ENCODE measurements around the gene ARHGEF16.

Gene ARHGEF16

DNA sequence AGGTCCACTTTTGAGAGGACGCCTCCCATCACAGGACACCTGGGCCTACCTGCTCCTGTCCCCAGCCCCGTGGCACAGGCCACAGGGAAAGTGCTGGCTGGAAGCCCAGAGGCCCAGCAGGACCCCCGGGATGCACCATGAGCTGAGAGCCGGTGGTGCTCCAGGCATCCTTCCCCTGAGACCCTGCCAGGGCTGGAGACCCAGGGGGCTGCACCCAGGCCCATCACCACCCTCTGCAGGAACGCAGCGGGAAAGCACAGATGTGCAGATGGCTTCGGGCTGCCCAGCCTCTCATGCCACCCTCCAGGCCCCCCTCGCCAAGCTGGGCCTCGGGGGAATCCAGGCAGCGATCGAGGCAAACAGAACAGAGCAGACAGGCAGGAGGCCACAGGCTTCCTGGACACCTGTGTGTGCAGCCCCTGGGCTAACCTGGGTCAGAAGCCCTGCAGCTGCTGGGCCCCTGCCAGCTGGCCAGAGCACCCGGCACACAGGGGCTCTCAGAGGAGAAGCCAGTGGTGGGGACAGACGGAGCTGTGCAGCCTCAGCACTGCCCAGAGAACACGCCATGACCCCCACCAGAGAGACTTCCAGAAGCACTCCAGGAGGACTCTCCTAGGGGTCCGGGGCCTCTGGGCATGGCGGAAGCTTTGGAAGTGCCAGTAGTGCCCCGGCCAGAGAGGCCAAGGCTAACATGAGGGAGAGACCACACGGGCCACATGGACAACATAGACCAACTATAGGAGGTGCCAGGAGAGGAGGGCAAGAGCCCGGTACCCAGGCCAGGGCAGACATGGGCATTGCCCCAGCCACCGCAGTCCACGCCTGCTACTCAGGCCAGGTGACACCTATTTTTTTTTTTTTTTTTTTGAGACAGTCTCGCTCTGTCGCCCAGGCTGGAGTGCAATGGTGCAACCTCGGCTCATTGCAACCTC is 71.4 kb downstream of the ARHGEF16 start:
- ATAC-seq (replicated peaks) (no peak), DNase-seq (no peak)
- Mint-ChIP-seq H3K27ac (no peak overlapping the region), H3K36me3 (peaks cover 0 to 2% of the 10 kb centered on the region in 2 donors), H3K27me3 (no peaks in the 10 kb centered on the region), H3K4me1 (peaks cover 16 to 23% of the 10 kb centered on the region in 2 donors), H3K4me3 (no peak overlapping the region), H3K9me3 (no peaks in the 10 kb centered on the region)

DNA sequence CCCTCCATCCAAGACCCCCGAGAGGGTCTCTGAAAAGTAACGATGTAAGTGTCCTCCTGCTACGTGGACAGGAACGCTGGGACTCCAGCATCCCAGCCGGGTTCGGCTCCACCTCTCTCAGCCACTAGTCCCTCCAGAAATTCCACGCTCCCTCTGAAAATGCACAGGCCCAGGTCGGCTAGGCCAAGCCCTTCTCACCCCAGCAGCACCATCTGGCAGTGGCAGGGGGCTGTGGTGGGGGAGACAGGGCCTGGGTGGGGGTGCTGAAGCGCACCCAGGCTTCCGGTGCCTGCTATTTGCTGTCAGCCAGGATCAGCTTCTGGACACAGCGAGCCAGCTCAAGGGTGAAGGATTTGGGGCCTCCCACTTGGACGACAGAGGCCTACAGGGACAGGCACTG is 73.3 kb downstream of the ARHGEF16 start:
- Mint-ChIP-seq H3K27me3 (no peaks in the 10 kb centered on the region), H3K27ac (no peak overlapping the region), H3K9me3 (no peaks in the 10 kb centered on the region), H3K4me3 (no peak overlapping the region), H3K36me3 (peaks cover 0 to 2% of the 10 kb centered on the region in 2 donors), H3K4me1 (peaks cover 19 to 36% of the 10 kb centered on the region in 2 donors)
- DNase-seq (no peak), ATAC-seq (replicated peaks) (no peak)

DNA sequence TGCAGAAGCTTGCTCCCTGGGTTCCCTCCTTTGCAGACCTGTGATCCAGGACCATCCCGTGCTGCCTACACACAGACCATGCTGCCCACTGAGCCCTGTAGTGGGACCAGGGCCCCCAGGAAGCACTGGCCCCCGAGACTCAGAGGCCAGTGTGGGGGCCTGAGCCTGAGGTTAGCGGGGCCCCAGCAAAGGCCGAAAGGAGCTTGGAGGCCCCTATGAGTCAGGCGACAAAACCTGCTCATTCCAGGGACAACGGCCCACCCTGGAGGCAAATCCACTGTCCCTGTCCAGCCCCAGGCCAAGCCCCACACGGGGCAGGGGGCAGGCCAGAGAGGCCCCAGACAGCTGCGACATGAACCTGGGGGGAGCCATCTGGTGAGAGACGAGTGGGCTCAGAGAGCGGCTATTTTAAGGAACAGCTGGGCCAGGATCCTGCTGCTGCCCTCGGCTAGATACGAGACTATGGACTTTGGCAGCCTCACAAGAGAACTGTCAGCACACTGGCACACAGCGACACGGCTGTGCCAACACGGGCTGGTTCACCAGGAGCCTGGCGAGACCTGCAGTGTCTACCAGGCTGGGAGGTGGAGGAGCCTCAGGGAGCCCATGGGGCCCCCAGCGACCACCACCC is 74.7 kb downstream of the ARHGEF16 start:
- Mint-ChIP-seq H3K27me3 (no peaks in the 10 kb centered on the region), H3K9me3 (no peaks in the 10 kb centered on the region), H3K4me1 (peaks cover 19 to 36% of the 10 kb centered on the region in 2 donors), H3K36me3 (peaks cover 0 to 2% of the 10 kb centered on the region in 2 donors), H3K4me3 (no peak overlapping the region), H3K27ac (no peak overlapping the region)
- DNase-seq: no peak
- ATAC-seq (replicated peaks): no peak

DNA sequence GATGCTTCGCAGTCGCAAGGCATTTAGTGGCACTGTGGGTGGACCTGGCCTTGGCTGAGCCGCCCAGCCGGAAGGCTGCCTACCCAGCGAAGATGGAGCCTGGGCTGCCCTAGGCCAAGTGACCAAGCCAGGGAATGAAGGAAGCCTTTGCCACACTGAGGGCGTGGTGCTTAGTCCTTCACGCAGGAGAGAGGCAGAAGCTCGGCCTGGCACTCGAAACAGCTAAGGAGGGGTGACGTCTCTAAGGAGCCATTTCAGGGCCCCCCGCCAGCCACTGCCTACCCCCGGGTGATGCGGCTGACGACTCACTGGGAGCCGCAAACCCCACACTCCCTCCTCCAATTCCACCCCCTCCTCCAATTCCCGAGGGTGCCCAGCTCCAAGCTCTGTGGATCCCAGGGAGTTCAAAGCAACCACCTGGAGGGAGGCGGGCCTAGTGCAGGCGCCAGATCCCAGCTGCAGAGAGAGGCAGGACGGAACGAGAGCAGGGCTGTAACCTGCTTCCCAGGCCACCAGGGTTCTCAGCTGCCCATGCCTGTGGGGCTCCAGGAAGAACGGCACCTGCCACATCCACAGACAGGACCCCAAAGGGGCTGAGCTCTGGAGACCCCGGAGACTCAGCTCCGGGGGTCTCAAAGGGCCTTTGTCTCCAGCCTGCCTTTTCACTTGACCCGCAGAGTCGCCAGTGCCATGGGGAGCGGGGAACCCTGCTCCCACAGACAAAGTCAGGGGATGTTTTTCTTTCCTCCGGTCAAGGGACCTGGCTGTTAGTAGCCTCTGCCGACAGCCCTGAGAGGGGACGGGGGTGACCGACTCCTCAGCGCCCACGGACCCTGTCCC is 75.8 kb downstream of the ARHGEF16 start:
- Mint-ChIP-seq H3K9me3 (no peaks in the 10 kb centered on the region), H3K4me3 (peak overlapping the region; percentile 72 to 90), H3K27me3 (no peaks in the 10 kb centered on the region), H3K36me3 (peaks cover 0 to 2% of the 10 kb centered on the region in 2 donors), H3K4me1 (peaks cover 19 to 36% of the 10 kb centered on the region in 2 donors), H3K27ac (no peak overlapping the region)
- no peak for DNase-seq
- ATAC-seq (replicated peaks): no peak
